ENCODE data around the gene CACNA1E.
"Not testable (repeated sequence)": the region's sequence is repeated elsewhere in the genome, so short reads cannot be mapped to it uniquely, and the experiment has no call there.

Gene CACNA1E

DNA sequence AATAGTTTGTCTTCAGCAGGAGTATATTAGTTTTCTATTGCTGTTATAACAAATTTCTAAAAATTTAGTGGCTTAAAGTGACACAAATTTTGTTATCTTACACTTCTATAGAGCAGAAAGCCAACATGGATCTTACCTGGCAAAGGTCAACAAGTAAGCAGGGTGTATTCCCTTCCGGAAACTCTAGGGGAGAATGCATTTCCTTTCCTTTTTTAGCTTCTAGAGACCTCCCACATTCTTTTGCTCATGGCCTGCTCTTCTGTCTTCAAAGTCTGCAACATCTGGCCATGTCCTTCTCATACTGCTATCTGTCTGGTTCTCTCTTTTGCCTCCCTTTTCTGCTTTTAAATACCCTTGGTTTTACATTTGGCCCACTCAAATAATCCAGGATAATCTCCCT, 335.6 kb downstream of the CACNA1E start:
- no peak for TF ChIP-seq ZFX (IDR thresholded peaks at IDR 0.05)
- TF ChIP-seq CTCF (conservative IDR thresholded peaks at IDR 0.05) = no peak
- H3K27ac ChIP-seq = no peak overlapping the region

DNA sequence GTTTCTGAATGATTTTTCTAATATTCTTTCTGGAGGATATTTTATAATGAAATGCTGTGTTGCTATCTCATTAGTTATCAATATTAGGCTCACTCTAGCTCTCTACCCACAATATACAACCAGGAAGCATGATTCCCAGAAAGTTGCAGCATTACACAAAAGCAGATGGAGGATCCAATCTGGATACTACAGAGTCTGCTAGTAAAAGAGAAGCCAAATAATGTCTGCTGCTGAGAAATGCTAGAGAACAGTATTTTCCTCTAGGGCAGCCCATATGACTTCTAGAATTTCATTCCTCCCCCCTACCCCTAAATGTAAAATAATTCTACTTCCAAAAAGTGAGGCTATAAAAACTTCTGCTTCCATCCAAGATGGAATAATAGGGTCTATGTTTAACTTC, 338.4 kb downstream of the CACNA1E start:
- no peak overlapping the region for H3K27ac ChIP-seq
- TF ChIP-seq CTCF (conservative IDR thresholded peaks at IDR 0.05) = no peak
- no peak for TF ChIP-seq ZFX (IDR thresholded peaks at IDR 0.05)

DNA sequence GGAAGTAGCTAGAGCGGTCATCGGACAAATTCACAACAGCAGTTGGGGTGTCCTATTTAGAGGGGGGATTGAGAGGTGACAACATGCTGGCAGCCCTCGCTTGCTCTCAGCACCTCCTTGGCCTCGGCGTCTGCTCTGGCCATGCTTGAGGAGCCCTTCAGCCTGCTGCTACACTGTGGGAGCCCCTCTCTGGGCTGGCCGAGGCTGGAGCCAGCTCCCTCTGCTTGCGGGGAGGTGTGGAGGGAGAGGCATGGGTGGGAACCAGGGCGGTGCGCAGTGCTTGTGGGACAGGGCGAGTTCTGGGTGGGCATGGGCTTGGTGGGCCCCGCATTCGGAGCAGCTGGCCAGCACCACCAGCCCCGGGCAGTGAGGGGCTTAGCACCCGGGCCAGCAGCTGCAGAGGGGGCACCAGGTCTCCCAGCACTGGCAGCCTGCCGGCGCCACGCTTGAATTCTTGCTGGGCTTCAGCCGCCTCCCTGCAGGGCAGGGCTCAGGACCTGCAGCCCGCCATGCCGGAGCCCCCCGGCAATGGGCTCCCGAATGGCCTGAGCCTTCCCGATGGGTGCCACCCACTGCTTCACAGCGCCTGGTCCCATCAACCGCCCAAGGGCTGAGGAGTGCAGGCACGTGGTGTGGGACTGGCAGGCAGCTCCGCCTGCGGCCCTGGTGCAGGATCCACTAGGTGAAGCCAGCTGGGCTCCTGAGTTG, 349.0 kb downstream of the CACNA1E start:
- H3K27ac ChIP-seq = not testable (repeated sequence)

- no peak for TF ChIP-seq ZFX (IDR thresholded peaks at IDR 0.05)
- TF ChIP-seq CTCF (conservative IDR thresholded peaks at IDR 0.05) = no peak
- H3K27ac ChIP-seq = no peak overlapping the region
These were observed 362.8 kb downstream of the CACNA1E start for GRCh38 chr1:181846001-181846645.

DNA sequence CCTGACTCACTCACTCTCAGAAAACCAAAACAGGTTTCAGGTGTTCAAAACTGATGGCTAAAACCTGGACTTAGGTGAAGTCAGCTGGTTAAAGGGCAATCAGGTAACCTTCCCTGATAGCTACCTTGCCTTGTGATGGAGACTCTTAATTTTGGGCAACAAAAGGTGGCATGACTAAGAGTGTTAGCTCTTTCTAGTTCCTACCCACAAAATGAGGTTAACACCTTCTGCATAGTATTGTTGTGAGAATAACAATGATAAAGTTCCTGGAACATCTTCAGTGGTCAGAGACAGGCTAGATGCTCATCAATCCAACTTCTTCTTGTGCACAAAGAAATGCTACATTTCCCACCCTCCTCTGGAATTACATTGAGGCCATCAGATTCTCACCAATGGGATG, 363.4 kb downstream of the CACNA1E start:
- no peak for TF ChIP-seq CTCF (conservative IDR thresholded peaks at IDR 0.05)
- no peak for TF ChIP-seq ZFX (IDR thresholded peaks at IDR 0.05)
- no peak overlapping the region for H3K27ac ChIP-seq

GRCh38 chr1:181849071-181849470, 365.8 kb downstream of the CACNA1E start:
- no peak overlapping the region for H3K27ac ChIP-seq
- no peak for TF ChIP-seq ZFX (IDR thresholded peaks at IDR 0.05)

DNA sequence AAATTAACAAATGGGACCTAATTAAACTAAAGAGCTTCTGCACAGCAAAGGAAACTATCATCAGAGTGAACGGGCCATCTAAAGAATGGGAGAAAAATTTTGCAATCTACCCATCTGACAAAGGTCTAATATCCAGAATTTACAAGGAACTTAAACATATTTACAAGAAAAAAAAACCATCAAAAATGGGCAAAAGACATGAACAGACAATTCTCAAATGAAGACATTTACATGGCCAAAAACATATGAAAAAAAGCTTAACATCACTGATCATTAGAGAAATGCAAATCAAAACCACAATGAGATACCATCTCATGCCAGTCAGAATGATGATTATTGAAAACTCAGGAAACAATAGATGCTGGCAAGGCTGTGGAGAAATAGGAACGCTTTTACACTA, 370.9 kb downstream of the CACNA1E start:
- not testable (repeated sequence) for H3K27ac ChIP-seq

GRCh38 chr1:181855380-181855779, 372.1 kb downstream of the CACNA1E start:
- no peak for TF ChIP-seq ZFX (IDR thresholded peaks at IDR 0.05)
- TF ChIP-seq CTCF (conservative IDR thresholded peaks at IDR 0.05) = no peak
- no peak overlapping the region for H3K27ac ChIP-seq
